Right atrium auricular region (tissue), 2 donors: ENCODE measurements around the gene NUP205. TPM values are rescaled to one million over a fixed set of nuclear protein-coding genes. Genes with fewer than 3 reads are reported as not detected.

ENCODE experiments used
- DNase-seq: peaks from one replicate; pipeline ENCODE4 v3.0.0-alpha.2; 2019; ENCODE audit warnings: low spot score
- H3K27ac ChIP-seq, 2 donors: fragments of 200-600 bp; sonication (generic); 1 replicate in 1 of 2; 2 replicates in 1 of 2; pipeline ENCODE4 v1.5.1; 2016 to 2019
- H3K27me3 ChIP-seq, 2 donors: fragments of 200-600 bp; sonication (generic); one replicate each; pipeline versions ENCODE4 v1.5.1 to v1.6.0; 2017 to 2019
- H3K36me3 ChIP-seq: fragments of 200-600 bp; sonication (generic); one replicate; pipeline ENCODE4 v1.5.1; 2016
- H3K4me1 ChIP-seq, 2 donors: fragments of 200-600 bp; sonication (generic); one replicate each; pipeline versions ENCODE4 v1.5.1 to v1.6.0; 2017 to 2019
- H3K4me3 ChIP-seq, 2 donors: fragments of 200-600 bp; sonication (generic); 1 replicate in 1 of 2; 2 replicates in 1 of 2; pipeline ENCODE4 v1.5.1; 2017 to 2019; ENCODE audit warnings: mild to moderate bottlenecking in 1 of 2, moderate library complexity in 1 of 2
- H3K9me3 ChIP-seq, 2 donors: fragments of 200-600 bp; sonication (generic); one replicate each; pipeline ENCODE4 v1.5.1; 2019
- total RNA-seq, 2 donors: library from RNA; depleted of rRNA; stranded (reverse); fragments of >200 nt; gene quantifications; one replicate each; pipeline ENCODE4 v1.1.0, GENCODE V29; 2016
- TF ChIP-seq, protein P1 (sequence below), 2 donors: fragments of 200-600 bp; sonication (generic); IDR thresholded peaks; one replicate each; pipeline ENCODE4 v1.5.1; 2019; ENCODE audit warnings: antibody characterized with exemption in 2 of 2

NUP205 gene
- total RNA-seq, 2 donors from 2014 or later = 14.3 to 17.2 TPM

DNA sequence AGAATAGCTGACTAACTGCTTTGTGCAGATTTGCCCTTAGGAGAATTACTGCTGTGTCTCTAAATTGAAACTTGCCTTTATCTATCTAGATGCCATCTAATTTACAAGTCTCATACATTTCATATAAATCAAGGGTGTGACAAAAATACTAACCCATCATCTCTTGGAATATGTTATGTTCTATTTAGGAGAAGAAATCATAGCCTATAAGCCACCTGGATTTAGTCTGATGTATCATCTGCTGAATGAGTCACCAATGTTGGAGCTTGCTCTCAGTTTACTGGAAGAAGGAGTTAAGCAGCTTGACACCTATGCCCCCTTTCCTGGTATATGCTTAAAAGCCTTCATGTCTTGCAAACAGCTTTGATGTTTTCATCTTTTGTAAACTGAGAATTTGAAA, 43.5 kb downstream of the NUP205 start:
- DNase-seq = no peak
- Histone ChIP-seq H3K9me3 (no peaks in the 10 kb centered on the region), H3K27ac (no peak overlapping the region), H3K27me3 (no peaks in the 10 kb centered on the region), H3K4me1 (no peaks in the 10 kb centered on the region), H3K36me3 (peaks cover 36% of the 10 kb centered on the region), H3K4me3 (no peak overlapping the region)
- TF ChIP-seq, protein P1, sequence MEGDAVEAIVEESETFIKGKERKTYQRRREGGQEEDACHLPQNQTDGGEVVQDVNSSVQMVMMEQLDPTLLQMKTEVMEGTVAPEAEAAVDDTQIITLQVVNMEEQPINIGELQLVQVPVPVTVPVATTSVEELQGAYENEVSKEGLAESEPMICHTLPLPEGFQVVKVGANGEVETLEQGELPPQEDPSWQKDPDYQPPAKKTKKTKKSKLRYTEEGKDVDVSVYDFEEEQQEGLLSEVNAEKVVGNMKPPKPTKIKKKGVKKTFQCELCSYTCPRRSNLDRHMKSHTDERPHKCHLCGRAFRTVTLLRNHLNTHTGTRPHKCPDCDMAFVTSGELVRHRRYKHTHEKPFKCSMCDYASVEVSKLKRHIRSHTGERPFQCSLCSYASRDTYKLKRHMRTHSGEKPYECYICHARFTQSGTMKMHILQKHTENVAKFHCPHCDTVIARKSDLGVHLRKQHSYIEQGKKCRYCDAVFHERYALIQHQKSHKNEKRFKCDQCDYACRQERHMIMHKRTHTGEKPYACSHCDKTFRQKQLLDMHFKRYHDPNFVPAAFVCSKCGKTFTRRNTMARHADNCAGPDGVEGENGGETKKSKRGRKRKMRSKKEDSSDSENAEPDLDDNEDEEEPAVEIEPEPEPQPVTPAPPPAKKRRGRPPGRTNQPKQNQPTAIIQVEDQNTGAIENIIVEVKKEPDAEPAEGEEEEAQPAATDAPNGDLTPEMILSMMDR (IDR thresholded peaks at IDR 0.05) = no peak

DNA sequence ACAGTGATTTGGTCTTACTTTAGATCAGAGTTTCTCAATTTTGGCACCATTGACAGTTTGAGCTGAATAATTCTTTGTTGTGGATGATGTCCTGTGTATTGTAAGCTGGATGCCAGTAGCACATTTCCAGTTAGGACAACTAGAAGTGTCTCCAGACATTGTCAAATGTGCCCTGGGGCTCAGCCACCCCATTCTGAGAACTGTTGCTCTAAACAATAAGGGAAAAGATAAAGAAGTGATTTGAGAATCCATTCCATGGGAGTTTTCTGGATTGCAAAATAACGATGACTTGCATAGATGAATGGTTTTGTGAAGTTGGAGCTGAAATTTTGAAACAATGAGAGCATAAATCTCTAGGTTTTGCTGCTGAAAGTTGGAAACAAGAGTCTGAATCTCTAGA, 44.6 kb downstream of the NUP205 start:
- Histone ChIP-seq H3K4me1 (no peaks in the 10 kb centered on the region), H3K4me3 (no peak overlapping the region), H3K36me3 (peaks cover 45% of the 10 kb centered on the region), H3K27me3 (no peaks in the 10 kb centered on the region), H3K27ac (no peak overlapping the region), H3K9me3 (no peaks in the 10 kb centered on the region)
- DNase-seq = no peak
- TF ChIP-seq, protein P1 (IDR thresholded peaks at IDR 0.05) = no peak

DNA sequence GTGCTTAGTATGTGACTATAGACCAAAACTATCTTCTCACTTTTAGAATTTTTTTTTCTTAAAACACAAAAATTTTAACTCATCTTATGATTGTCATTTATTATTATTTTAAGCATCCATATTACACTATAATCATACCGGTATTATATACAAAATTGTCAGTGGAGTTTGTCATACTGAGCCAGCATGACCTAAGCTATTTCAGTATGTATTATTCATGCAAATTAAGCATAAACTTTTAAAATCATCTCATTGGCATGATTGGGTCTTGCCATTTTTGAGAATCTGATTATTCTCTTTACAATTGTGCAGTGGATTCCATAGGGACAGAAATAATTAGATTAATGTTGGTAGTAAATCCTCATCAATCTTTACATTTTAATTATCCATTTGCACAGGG, 58.4 kb downstream of the NUP205 start:
- peaks cover 42% of the 10 kb centered on the region for H3K36me3 ChIP-seq
- no peak overlapping the region for H3K27ac ChIP-seq
- H3K4me1 ChIP-seq = no peaks in the 10 kb centered on the region
- no peaks in the 10 kb centered on the region for H3K27me3 ChIP-seq
- H3K4me3 ChIP-seq = no peak overlapping the region
- no peak for DNase-seq
- no peaks in the 10 kb centered on the region for H3K9me3 ChIP-seq
- TF ChIP-seq, protein P1 (IDR thresholded peaks at IDR 0.05) = no peak

DNA sequence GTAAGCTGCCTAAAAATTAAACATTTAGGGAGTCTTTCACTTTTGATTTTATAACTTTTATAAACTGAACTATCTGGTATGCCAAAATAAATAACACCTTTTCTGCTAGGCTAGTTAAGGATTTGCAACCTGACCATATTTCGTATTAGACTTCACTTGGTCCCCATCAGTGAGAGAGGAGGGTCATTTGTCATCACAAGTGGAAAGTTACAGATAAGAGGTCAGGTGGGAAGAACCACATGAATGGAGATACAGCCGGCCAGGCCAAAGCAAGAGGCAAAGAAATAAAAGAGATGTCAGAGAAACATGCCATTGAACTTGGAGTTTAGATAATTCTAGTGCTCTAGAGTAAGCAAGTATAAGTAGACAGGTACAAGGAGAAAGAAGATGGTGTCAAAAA, 60.1 kb downstream of the NUP205 start:
- H3K36me3 ChIP-seq = peaks cover 46% of the 10 kb centered on the region
- H3K9me3 ChIP-seq = no peaks in the 10 kb centered on the region
- TF ChIP-seq, protein P1 (IDR thresholded peaks at IDR 0.05) = no peak
- H3K4me3 ChIP-seq = no peak overlapping the region
- no peaks in the 10 kb centered on the region for H3K4me1 ChIP-seq
- H3K27me3 ChIP-seq = no peaks in the 10 kb centered on the region
- no peak overlapping the region for H3K27ac ChIP-seq
- DNase-seq = no peak

DNA sequence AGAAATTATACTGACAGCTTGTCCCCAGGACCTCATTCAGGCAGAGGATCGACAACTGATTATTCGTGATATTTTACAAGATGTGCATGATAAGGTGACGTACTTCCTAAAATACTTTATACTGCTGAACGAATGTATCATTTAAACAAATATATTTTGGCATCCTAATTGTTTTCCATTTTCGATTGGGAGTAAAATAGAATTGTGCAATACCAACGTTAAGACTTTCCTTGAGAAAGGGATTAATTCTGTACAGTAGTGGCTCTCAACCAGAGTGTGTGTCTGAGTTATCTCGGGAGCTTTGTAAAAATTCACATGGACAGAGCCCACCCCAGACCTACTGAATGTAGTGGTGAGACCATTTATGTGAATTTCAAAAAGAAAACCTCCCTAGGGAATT, 60.8 kb downstream of the NUP205 start:
- TF ChIP-seq, protein P1 (IDR thresholded peaks at IDR 0.05) = no peak
- Histone ChIP-seq H3K4me1 (no peaks in the 10 kb centered on the region), H3K27ac (no peak overlapping the region), H3K4me3 (no peak overlapping the region), H3K27me3 (no peaks in the 10 kb centered on the region), H3K9me3 (no peaks in the 10 kb centered on the region), H3K36me3 (peaks cover 53% of the 10 kb centered on the region)
- DNase-seq = no peak

DNA sequence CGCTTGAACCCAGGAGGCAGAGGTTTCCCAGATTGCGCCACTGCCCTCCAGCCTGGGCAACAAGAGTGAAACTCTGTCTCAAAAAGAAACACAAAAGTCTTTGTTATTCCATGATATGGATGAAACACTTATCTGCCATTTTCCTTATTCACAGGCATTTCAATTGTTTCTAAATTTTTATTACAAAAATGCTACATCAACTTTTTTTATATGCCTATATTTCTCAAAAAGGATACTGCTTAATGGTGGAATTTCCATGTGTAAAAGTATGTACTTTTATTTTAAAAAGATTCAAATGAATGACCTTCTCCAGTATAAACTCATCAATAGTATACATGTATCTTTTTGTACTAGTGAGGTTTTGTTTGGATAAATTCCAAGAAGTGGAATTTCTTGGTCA, 62.7 kb downstream of the NUP205 start:
- Histone ChIP-seq H3K4me1 (no peaks in the 10 kb centered on the region), H3K27ac (no peak overlapping the region), H3K36me3 (peaks cover 58% of the 10 kb centered on the region), H3K4me3 (no peak overlapping the region), H3K9me3 (no peaks in the 10 kb centered on the region), H3K27me3 (no peaks in the 10 kb centered on the region)
- TF ChIP-seq, protein P1 (IDR thresholded peaks at IDR 0.05) = no peak
- DNase-seq = no peak
